DND-41 (cell line): ENCODE data around the gene RALY.

Experiments used
- ATAC-seq: fragments of 200-7000 bp; cut with Tn5 transposase; 3 replicates; pipeline ENCODE4 v1.9.1; 2021; ENCODE audit warnings: low read depth; ENCODE audit not compliant: insufficient read depth
- DNase-seq: peaks from one replicate; pipeline ENCODE4 v3.0.0-alpha.2; 2020
- H2AFZ ChIP-seq: 2 replicates; pipeline ENCODE4 v1.6.0; 2012; ENCODE audit warnings: low read depth, low read length
- H3K27ac ChIP-seq: 2 replicates; pipeline ENCODE4 v1.5.1; 2012; ENCODE audit warnings: low read length, inconsistent platforms
- H3K27me3 ChIP-seq: fragments of 200-600 bp; sonication (generic); 2 replicates; pipeline ENCODE4 v1.6.0; 2012; ENCODE audit warnings: low read length, mild to moderate bottlenecking, inconsistent platforms; ENCODE audit not compliant: insufficient read depth, poor library complexity
- H3K36me3 ChIP-seq: 2 replicates; pipeline ENCODE4 v1.5.1; 2012; ENCODE audit warnings: low read length, inconsistent platforms; ENCODE audit not compliant: insufficient read depth
- H3K4me1 ChIP-seq: 2 replicates; pipeline ENCODE4 v1.5.1; 2012; ENCODE audit warnings: mild to moderate bottlenecking, low read length; ENCODE audit not compliant: insufficient read depth
- H3K4me2 ChIP-seq: 2 replicates; pipeline ENCODE4 v1.6.0; 2012; ENCODE audit warnings: mild to moderate bottlenecking, moderate library complexity, low read length, inconsistent platforms; ENCODE audit not compliant: insufficient read depth
- H3K4me3 ChIP-seq, 2 experiments: fragments of 200-600 bp in 1 of 2; shearing (Covaris generic) in 1 of 2; 2 replicates each; pipeline ENCODE4 v1.5.1; 2012 to 2016; ENCODE audit warnings: inconsistent platforms in 2 of 2, low read length in 2 of 2, mild to moderate bottlenecking in 2 of 2, low read depth in 1 of 2, moderate library complexity in 1 of 2
- H3K79me2 ChIP-seq: 2 replicates; pipeline ENCODE4 v1.6.0; 2012; ENCODE audit warnings: low read length, inconsistent platforms; ENCODE audit not compliant: insufficient read depth
- H3K9ac ChIP-seq: 2 replicates; pipeline ENCODE4 v1.6.0; 2012; ENCODE audit warnings: low read depth, mild to moderate bottlenecking, inconsistent platforms, low read length, moderate library complexity
- H3K9me3 ChIP-seq: 2 replicates; pipeline ENCODE4 v1.5.1; 2012; ENCODE audit warnings: low read length, moderate library complexity, mild to moderate bottlenecking, inconsistent platforms; ENCODE audit not compliant: insufficient read depth, severe bottlenecking
- H4K20me1 ChIP-seq: 2 replicates; pipeline ENCODE4 v1.6.0; 2012; ENCODE audit warnings: low read length; ENCODE audit not compliant: insufficient read depth
- EZH2 ChIP-seq: IDR thresholded peaks from 3 replicates; pipeline ENCODE4 v1.6.1; 2012; ENCODE audit warnings: borderline replicate concordance, low read depth, mild to moderate bottlenecking, moderate library complexity, low read length, inconsistent platforms; ENCODE audit not compliant: severe bottlenecking
- TF ChIP-seq, protein P1 (sequence below): IDR thresholded peaks from 2 replicates; pipeline ENCODE4 v1.5.1; 2012; ENCODE audit warnings: borderline replicate concordance, low read length, moderate library complexity, mild to moderate bottlenecking; ENCODE audit not compliant: poor library complexity, severe bottlenecking; ENCODE audit errors: extremely low read depth

RALY gene

GRCh38 chr20:34060970-34061369 is 67.3 kb downstream of the RALY start:
- Histone ChIP-seq H3K9me3 (no peaks in the 10 kb centered on the region), H3K4me2 (no peak overlapping the region), H3K4me3 (no peak overlapping the region), H3K27ac (no peak overlapping the region), H3K79me2 (peaks cover 97% of the 10 kb centered on the region), H3K27me3 (no peaks in the 10 kb centered on the region), H2AFZ (no peak overlapping the region), H4K20me1 (peaks cover 93% of the 10 kb centered on the region), H3K9ac (no peak overlapping the region), H3K4me1 (0 out of 2 replicates have a peak, but pooled peaks cover 7% of the 10 kb centered on the region), H3K36me3 (peaks cover 66% of the 10 kb centered on the region)
- DNase-seq: no peak
- no peak for ATAC-seq
- no peak for TF ChIP-seq EZH2
- TF ChIP-seq, protein P1, sequence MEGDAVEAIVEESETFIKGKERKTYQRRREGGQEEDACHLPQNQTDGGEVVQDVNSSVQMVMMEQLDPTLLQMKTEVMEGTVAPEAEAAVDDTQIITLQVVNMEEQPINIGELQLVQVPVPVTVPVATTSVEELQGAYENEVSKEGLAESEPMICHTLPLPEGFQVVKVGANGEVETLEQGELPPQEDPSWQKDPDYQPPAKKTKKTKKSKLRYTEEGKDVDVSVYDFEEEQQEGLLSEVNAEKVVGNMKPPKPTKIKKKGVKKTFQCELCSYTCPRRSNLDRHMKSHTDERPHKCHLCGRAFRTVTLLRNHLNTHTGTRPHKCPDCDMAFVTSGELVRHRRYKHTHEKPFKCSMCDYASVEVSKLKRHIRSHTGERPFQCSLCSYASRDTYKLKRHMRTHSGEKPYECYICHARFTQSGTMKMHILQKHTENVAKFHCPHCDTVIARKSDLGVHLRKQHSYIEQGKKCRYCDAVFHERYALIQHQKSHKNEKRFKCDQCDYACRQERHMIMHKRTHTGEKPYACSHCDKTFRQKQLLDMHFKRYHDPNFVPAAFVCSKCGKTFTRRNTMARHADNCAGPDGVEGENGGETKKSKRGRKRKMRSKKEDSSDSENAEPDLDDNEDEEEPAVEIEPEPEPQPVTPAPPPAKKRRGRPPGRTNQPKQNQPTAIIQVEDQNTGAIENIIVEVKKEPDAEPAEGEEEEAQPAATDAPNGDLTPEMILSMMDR: no peak

DNA sequence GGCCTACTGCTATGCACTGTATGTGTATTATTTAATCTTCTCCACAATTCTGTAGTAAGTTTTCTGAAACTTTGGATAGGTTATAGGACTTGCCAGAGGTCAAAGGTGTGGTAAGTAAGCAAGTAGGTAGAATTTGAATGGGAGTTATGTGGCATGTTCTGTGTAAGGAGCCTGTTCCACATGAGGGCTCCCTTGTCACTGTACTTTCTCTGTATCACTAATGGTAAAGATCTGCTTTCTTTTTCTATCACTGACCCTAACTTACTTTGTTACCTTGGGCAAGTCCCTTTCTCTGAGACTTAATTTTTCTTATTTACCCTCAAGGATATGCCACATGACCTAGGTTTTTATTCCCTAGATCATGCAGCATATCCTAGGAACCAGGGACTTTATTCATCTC is 68.0 kb downstream of the RALY start:
- Histone ChIP-seq H3K4me3 (no peak overlapping the region), H3K36me3 (peaks cover 65% of the 10 kb centered on the region), H2AFZ (no peak overlapping the region), H3K4me1 (0 out of 2 replicates have a peak, but pooled peaks cover 7% of the 10 kb centered on the region), H3K9ac (no peak overlapping the region), H3K27me3 (no peaks in the 10 kb centered on the region), H3K9me3 (no peaks in the 10 kb centered on the region), H3K27ac (no peak overlapping the region), H4K20me1 (peaks cover 88% of the 10 kb centered on the region), H3K4me2 (no peak overlapping the region), H3K79me2 (peaks cover 96% of the 10 kb centered on the region)
- TF ChIP-seq EZH2: no peak
- TF ChIP-seq, protein P1: no peak
- ATAC-seq (no peak), DNase-seq (no peak)

- Histone ChIP-seq H3K4me2 (no peak overlapping the region), H3K79me2 (peaks cover 97% of the 10 kb centered on the region), H3K4me3 (no peak overlapping the region), H2AFZ (no peak overlapping the region), H3K27me3 (no peaks in the 10 kb centered on the region), H3K4me1 (0 out of 2 replicates have a peak, but pooled peaks cover 7% of the 10 kb centered on the region), H3K9ac (no peak overlapping the region), H3K36me3 (peaks cover 66% of the 10 kb centered on the region), H4K20me1 (peaks cover 87% of the 10 kb centered on the region), H3K27ac (no peak overlapping the region), H3K9me3 (no peaks in the 10 kb centered on the region)
- no peak for TF ChIP-seq EZH2
- TF ChIP-seq, protein P1: no peak
- no peak for ATAC-seq
- no peak for DNase-seq
Measured at GRCh38 chr20:34062570-34063482, 69.1 kb downstream of the RALY start.
